ENCODE results near the gene EGFL7.

DNA sequence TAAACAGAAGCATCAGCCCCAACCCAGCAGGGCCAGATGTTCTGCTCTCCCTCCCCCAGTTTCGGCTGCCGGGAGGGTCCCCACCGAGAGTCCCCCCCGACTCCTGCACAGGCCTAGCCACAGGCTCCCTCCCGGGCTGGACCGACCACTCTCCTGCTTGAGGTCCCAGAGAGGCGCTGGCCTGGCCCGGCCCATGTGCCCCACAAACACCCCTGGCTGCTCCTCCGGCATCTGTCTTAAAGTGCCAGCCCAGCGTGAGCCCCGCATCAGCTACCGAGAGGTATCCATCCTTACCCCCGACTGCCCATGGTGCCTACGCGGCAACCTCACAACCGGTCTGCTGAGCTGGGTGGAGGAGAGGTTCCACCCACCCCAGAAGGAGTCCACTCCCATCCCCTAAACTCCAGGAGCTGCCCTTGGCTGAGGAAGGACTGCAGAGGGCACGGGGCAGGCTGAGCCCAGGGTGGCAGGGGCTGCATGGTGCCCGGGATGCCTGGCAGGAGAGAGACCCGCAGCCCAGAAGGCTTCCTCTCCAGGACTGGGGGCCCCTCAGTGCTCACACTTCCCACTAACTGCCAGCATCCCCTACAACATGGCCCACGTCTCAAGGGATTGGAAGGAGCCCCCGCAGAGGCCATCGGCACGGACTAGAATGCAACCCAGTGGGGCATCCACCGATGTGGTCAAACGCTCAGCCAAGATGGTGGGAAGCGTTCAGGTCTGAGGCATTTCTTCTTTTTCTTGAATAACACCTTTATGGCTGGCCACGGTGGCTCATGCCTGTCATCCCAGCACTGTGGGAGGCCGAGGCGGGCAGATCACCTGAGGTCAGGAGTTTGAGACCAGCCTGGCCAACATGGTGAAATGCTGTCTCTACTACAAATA lies 15.6 kb upstream of the EGFL7 start:
- TF ChIP-seq, protein P1, sequence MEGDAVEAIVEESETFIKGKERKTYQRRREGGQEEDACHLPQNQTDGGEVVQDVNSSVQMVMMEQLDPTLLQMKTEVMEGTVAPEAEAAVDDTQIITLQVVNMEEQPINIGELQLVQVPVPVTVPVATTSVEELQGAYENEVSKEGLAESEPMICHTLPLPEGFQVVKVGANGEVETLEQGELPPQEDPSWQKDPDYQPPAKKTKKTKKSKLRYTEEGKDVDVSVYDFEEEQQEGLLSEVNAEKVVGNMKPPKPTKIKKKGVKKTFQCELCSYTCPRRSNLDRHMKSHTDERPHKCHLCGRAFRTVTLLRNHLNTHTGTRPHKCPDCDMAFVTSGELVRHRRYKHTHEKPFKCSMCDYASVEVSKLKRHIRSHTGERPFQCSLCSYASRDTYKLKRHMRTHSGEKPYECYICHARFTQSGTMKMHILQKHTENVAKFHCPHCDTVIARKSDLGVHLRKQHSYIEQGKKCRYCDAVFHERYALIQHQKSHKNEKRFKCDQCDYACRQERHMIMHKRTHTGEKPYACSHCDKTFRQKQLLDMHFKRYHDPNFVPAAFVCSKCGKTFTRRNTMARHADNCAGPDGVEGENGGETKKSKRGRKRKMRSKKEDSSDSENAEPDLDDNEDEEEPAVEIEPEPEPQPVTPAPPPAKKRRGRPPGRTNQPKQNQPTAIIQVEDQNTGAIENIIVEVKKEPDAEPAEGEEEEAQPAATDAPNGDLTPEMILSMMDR (IDR thresholded peaks at IDR 0.05) = no peak
- TF ChIP-seq EP300 (IDR thresholded peaks at IDR 0.05) (no peak), POLR2A (IDR thresholded peaks at IDR 0.05) (no peak)

All from ovary (tissue), 3 donors.